ENCODE data around the gene MROH2A. TPM values are rescaled to one million over a fixed set of nuclear protein-coding genes. Genes with fewer than 3 reads are reported as not detected.

The MROH2A gene
- total RNA-seq, 2 experiments from 2014 or later = not detected

DNA sequence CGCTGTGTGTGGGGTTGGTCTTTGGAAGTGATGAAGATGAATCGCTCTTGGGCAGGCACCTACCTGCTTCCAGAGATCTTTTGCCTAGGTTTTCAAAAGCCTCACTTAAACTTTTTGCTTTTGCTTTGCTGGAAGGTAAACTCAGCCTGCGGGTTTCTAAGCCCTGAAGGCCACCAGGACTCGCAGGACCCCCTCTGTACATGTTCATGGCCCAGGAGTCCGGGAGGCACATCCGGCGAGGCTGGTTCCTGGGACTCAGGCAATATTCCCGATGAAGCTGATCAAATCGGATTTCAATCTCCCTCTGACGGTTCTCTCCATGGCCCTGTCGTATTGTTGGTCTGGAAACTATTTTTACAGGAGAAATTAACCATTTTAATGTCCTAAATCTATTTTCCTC is 63.1 kb downstream of the MROH2A start:
- peaks cover 3% of the 10 kb centered on the region for H3K4me1 ChIP-seq (ENCODE audit: insufficient read depth, low read length)
- Mint-ChIP-seq H3K36me3 (ENCODE audit: low read depth) (no peaks in the 10 kb centered on the region), H3K27me3 (no peaks in the 10 kb centered on the region), H3K4me1 (ENCODE audit: low read depth) (peaks cover 7% of the 10 kb centered on the region), H3K27ac (no peak overlapping the region), H3K9me3 (no peaks in the 10 kb centered on the region), H3K4me3 (no peak overlapping the region)
- TF ChIP-seq, protein P1, sequence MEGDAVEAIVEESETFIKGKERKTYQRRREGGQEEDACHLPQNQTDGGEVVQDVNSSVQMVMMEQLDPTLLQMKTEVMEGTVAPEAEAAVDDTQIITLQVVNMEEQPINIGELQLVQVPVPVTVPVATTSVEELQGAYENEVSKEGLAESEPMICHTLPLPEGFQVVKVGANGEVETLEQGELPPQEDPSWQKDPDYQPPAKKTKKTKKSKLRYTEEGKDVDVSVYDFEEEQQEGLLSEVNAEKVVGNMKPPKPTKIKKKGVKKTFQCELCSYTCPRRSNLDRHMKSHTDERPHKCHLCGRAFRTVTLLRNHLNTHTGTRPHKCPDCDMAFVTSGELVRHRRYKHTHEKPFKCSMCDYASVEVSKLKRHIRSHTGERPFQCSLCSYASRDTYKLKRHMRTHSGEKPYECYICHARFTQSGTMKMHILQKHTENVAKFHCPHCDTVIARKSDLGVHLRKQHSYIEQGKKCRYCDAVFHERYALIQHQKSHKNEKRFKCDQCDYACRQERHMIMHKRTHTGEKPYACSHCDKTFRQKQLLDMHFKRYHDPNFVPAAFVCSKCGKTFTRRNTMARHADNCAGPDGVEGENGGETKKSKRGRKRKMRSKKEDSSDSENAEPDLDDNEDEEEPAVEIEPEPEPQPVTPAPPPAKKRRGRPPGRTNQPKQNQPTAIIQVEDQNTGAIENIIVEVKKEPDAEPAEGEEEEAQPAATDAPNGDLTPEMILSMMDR (IDR thresholded peaks at IDR 0.05) = no peak
- intact Hi-C loops (cut with DNase I, micrococcal nuclease) = no loop called here
- H3K9me3 ChIP-seq (ENCODE audit: control insufficient read depth in 1 of 2, insufficient read depth in 1 of 2, low read length in 2 of 2) = no peaks in the 10 kb centered on the region
- ATAC-seq (ENCODE audit: poor library complexity) (no peak), DNase-seq (no peak)
- no peak overlapping the region for H3K27ac ChIP-seq (ENCODE audit: low read depth in 1 of 2, low read length in 2 of 2)
- POLR2A ChIA-PET = no interaction called here
- no peaks in the 10 kb centered on the region for H3K36me3 ChIP-seq (ENCODE audit: insufficient read depth, low read length)
- H3K27me3 ChIP-seq (ENCODE audit: control insufficient read depth in 1 of 2, insufficient read depth in 2 of 2, low read length in 2 of 2) = no peaks in the 10 kb centered on the region
- CTCF ChIA-PET = no interaction called here
- H3K4me3 ChIP-seq (ENCODE audit: low read length) = no peak overlapping the region

DNA sequence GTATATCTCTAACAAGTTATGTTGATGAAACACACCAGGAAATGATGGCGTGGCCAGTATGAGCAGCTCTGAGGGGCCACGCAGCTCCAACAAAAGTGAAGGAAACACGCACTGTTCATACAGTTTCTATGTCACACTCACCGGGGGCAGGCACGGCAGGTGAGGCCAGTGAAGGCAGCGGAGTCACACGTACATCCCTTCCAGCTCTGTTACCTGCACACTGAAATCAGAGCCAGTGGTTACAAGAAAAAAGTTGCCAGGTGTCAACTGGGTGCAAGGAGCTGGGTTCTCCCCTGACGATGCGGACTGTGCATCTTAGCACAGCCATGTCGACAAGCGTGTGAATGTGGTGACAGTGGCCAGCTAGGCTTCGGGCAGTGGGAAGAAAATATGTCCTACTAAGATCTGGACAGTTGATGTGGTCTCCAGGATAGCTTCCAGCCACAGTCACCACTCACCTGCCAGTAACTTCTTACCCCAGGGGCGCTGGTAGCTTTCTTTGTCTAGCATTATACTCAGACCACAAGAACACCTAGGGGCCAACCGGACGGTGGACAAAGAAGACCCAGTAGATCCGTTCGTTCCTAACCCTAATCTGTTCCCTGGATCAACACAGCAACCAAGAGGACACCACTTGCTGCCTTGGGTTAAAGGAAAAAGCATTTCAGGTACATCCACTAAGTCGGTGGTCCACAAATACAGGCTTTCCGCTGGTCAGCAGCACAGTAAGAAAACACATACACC is 66.1 kb downstream of the MROH2A start:
- DNase-seq (no peak), ATAC-seq (ENCODE audit: poor library complexity) (no peak)
- TF ChIP-seq, protein P1 (IDR thresholded peaks at IDR 0.05) = no peak
- no peaks in the 10 kb centered on the region for H3K4me1 ChIP-seq (ENCODE audit: insufficient read depth, low read length)
- H3K36me3 ChIP-seq (ENCODE audit: insufficient read depth, low read length) = no peaks in the 10 kb centered on the region
- H3K27ac Mint-ChIP-seq = no peak overlapping the region
- no peaks in the 10 kb centered on the region for H3K27me3 Mint-ChIP-seq
- intact Hi-C loops (cut with DNase I, micrococcal nuclease) = no loop called here
- no peak overlapping the region for H3K27ac ChIP-seq (ENCODE audit: low read depth in 1 of 2, low read length in 2 of 2)
- H3K4me1 Mint-ChIP-seq (ENCODE audit: low read depth) = no peaks in the 10 kb centered on the region
- H3K36me3 Mint-ChIP-seq (ENCODE audit: low read depth) = no peaks in the 10 kb centered on the region
- CTCF ChIA-PET = interaction anchor here (0.6 kb wide), 1 partner anchor 527 kb away, joined by 3 read pairs; no protein-coding TSS in a partner anchor
- H3K27me3 ChIP-seq (ENCODE audit: control insufficient read depth in 1 of 2, insufficient read depth in 2 of 2, low read length in 2 of 2) = no peaks in the 10 kb centered on the region
- POLR2A ChIA-PET = no interaction called here
- H3K4me3 ChIP-seq (ENCODE audit: low read length) = no peak overlapping the region
- H3K4me3 Mint-ChIP-seq = no peak overlapping the region
- H3K9me3 ChIP-seq (ENCODE audit: control insufficient read depth in 1 of 2, insufficient read depth in 1 of 2, low read length in 2 of 2) = no peaks in the 10 kb centered on the region
- no peaks in the 10 kb centered on the region for H3K9me3 Mint-ChIP-seq

DNA sequence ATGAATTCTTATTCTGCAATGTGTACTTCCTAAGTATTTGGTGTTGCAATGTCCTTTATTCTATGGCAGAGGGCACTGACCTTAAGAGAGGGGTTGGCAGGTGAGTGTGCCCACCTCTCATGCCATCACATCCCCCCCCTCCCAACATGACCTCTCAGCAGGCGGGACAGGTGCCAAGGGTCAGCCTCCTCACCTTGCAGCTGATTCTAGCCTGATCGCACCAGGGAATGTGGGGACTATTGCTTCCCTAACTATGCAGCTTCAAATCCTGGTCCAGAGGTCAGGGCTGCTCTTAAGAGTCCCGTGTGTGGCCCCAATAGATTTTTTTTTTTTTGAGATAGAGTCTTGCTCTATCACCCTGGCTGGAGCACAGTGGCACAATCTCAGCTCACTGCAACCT is 66.7 kb downstream of the MROH2A start:
- Histone ChIP-seq H3K36me3 (ENCODE audit: insufficient read depth, low read length) (no peaks in the 10 kb centered on the region), H3K27me3 (ENCODE audit: control insufficient read depth in 1 of 2, insufficient read depth in 2 of 2, low read length in 2 of 2) (no peaks in the 10 kb centered on the region), H3K4me1 (ENCODE audit: insufficient read depth, low read length) (no peaks in the 10 kb centered on the region), H3K4me3 (ENCODE audit: low read length) (no peak overlapping the region), H3K27ac (ENCODE audit: low read depth in 1 of 2, low read length in 2 of 2) (no peak overlapping the region), H3K9me3 (ENCODE audit: control insufficient read depth in 1 of 2, insufficient read depth in 1 of 2, low read length in 2 of 2) (no peaks in the 10 kb centered on the region)
- no peaks in the 10 kb centered on the region for H3K27me3 Mint-ChIP-seq
- no peak overlapping the region for H3K27ac Mint-ChIP-seq
- POLR2A ChIA-PET = no interaction called here
- no peak for DNase-seq
- H3K4me1 Mint-ChIP-seq (ENCODE audit: low read depth) = no peaks in the 10 kb centered on the region
- CTCF ChIA-PET = no interaction called here
- H3K9me3 Mint-ChIP-seq = no peaks in the 10 kb centered on the region
- no peak overlapping the region for H3K4me3 Mint-ChIP-seq
- intact Hi-C loops (cut with DNase I, micrococcal nuclease) = no loop called here
- no peak for ATAC-seq (ENCODE audit: poor library complexity)
- no peaks in the 10 kb centered on the region for H3K36me3 Mint-ChIP-seq (ENCODE audit: low read depth)
- TF ChIP-seq, protein P1 (IDR thresholded peaks at IDR 0.05) = no peak

Data from CD4-positive, alpha-beta T cell (primary cell).